GM18520 (cell line): ENCODE results near the gene ANGPTL2.
A peak's percentile ranks its signal among the peaks of the same experiment; 100 is the strongest.

Experiments
- ATAC-seq: cut with Tn5 transposase; IDR thresholded peaks from one replicate; pipeline ENCODE4 v1.9.1; 2021; ENCODE audit not compliant: unreplicated experiment

Gene ANGPTL2

DNA sequence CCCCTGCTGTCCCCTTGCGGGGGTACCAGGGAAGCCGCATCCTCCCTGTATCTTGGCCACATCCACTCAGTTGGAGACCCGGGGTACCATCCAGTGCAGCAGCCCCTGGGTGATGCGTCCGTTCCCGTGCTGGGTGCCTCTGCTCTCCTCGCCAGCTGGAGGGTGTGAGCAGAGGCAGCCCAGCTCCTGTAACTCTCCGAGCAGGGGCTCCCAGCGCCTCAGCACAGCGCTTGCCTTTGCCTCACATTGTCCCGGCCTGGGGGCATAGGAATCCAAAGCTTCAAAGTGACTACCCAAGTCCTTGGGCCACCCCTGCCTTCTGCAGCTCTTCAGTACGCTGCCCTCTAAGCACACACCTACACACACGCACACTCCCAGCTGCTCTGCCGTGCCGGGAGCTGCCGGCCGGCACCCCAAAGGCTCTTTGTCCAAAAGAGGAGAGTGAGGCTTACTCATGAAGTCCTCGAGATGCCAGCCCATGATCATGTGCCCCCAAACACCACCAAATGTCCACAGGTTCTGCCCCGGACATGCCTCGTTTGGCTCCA is 733 bp downstream of the ANGPTL2 start:
- no peak for ATAC-seq

DNA sequence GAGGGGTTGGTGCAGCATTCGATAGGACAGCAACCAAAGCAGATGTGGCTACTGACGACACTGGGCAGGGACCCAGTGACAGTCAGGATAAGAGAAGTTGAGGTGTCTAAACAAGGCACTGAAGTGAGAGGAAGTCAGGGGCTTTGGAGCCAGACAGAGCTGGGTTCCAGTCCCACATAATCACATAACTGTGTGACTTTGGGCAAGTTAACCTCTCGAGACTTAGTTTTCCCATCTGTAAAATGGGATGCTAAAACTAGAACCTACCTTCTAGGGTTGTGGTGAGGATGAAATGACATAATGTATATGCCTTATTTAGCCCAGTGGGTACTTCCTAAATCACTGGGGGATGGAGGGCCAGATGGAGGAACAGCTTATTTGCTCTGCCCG is 3.1 kb downstream of the ANGPTL2 start:
- no peak for ATAC-seq

DNA sequence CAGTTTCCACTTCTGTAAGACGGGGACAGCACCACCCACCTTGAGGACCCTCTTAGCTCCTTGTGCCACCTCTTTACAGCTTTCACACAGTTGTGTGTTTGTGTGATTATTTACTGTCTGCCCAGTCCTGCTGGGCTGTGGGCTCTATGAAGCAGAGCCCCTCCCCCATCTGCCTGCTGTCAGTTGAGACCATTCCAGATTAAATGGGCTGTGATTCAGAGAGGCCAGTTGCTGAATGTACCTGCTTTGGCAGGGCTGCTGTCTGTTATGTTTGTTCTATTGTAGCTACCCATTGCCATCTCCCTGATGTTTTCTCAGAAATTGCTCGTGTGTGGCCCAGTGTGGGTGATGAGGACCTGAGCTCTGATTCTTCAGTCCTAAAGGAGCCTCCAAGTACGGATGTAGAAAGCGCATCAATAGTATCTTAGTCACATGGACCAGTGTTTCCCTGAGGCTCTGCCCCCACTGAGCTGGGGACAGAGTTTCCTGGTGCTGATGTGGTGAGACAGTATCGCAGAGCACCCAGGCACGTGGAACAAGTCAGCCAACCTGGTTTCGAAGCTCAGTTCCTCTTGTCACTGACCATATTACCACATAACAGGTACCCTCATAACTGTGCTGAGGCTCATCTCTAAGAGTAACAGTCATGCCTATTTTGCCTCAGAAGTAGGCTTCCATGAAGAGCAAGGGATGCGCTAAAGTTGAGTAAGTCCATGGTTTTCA is 3.7 kb downstream of the ANGPTL2 start:
- peak; percentile 46 for ATAC-seq

DNA sequence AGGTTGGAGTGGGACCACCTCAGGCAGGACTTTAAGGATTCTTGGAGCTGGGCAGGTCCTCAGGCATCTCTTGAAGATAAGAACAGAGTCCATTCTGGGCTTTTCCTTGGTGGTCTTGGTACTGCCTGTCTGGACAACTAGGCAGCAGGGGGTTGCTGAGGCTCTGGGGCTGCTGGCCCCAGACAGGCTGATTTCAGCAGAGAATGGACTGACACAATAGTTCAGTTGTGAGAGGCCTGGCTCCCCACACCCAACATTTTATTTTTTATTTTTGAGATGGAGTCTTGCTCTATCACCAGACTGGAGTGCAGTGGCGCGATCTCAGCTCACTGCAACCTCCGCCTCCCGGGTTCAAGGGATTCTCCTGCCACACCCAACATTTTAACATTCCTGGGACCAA is 4.6 kb downstream of the ANGPTL2 start:
- ATAC-seq: no peak

DNA sequence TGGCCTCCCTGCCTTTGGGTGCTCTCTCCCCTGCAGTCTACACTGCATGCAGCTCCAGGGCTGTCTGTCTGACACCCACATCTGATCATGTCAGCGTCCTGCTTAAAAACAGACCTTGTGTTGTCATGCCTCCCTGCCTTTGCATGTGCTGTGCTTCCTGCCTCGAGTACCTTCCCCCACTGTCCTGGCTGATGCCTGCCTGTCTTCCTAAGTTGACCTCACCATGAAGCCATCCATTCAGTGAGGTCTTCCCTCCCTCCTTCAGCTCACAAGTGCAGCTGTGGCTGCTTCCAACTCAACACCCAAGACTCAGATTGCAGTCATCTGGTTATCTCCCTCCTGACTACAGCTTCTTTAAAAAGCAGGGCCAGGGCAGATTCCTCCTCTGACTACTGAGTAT is 5.5 kb downstream of the ANGPTL2 start:
- ATAC-seq: no peak

DNA sequence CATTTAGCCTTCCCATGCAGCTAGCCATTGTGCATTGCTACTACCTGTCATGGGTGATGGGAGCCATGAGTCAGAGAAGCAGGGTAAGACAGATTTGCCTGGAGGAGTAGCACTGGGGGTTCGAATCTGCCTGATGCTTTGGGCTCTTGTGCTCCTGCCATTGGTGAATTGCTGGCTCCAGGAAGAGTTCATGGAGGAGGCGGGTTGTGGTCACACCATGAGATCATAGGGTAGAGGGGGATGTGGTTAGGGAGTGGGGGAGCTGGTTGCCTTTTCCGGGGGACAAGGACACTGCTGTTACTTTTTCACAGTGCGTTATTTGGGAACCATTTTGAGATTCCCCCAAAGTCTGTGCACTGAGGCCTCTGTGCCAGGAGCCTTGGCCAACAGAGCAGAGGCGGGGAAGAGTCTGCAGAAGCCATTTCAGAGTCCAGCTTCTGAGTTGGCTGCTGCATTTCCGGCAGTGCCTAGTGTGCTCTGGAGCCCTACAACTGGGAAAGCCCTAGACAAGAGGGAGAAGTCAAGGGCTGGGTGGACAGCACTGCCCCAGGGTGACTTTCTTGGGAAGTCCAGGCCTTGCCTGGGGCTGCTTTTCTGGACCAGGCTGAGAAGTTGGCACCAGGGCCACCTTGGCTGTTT is 6.2 kb downstream of the ANGPTL2 start:
- ATAC-seq: no peak

DNA sequence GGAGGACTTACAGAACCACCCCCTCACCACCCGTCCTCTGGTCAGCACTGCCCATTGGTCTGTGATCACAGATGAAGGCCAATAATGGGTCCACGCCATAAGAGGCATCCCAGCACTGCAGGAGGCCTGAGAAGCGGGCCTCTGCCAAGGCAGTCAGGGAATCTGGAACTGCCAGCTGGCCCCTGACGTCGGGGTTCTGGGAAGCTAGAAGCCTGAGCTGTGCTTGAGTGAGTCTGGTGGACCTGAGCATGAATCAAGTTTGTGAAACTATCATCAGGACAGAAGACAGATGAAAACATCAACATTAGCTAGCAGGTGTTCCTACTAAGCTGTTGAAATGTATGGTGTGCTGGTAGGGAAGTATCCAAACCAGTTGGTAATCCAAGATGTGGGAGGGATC is 7.8 kb downstream of the ANGPTL2 start:
- no peak for ATAC-seq

DNA sequence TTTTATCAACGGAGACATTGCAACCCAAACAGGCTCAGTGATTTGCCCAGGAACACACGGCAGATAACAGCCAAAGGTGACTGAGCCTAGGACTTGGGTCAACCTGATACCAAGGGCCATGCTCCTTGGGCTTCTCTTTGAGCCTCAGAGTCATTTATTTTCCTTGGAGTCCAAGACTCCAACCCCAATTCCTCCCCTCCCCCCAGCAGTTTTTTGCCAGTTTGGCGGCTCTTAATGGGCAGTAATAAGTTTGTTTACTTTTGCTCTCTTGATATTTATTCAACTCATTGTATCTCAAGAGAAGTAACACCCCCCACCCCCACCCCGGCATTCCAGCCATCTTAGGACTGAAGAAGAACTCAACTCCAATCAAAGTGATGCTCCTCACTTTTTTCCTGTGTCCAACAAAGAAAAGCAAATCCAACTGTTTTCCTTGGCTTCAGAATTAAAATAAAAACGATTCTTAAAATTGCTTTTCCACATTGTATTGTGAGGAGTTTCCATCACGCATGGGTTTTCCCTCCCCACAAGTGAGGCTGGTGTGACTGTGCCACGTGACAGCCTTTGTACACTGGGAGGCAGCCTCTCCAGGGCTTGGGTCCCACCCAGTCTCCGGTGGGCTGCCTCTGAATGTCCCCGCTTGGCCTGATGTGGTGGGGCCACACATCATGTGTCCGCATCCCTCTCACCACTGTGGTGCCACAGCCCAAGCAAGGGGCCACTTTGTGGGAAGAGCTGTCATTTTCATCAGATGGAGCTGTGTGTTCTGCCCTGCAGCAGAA is 9.1 kb downstream of the ANGPTL2 start:
- no peak for ATAC-seq

DNA sequence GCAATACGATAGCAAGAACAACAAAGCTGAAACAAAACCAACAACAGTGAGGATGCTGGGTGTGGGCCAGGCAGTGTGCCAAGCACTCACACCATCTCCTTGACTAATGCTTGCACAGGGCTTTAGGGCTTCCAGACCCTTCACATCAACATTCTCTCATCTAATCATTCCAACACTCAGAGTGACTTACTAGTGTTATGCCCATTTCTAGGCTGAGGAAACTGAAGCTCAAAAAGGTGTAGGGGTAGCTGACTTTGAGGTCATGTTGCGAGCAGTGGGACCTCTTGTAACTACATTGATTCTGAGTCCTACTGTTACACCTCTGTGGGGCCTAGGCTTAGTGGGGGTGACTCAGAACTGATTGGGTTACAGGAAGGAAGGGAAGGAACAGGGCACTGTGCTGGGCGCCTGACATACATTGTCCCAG is 9.7 kb downstream of the ANGPTL2 start:
- no peak for ATAC-seq

DNA sequence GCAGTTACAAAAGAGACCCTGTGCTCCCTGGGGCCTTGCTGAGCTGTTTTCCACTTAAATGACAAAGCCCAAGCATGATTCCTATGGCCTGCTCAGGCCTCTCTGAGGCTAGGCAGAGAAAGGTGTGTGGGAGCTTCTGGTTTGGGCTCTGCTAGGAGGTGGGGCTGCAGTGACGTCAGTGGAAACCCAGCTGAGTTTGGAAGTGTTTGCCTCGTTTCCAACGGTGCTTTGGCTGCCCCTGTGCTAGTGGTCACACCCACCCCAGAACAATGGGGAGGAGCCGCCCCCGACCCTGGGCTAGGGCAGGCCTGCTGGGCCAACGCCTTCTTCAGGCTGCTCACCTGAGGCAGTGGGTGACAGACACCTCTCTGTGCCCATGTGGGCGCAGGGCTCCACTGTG is 10.4 kb downstream of the ANGPTL2 start:
- ATAC-seq: no peak

DNA sequence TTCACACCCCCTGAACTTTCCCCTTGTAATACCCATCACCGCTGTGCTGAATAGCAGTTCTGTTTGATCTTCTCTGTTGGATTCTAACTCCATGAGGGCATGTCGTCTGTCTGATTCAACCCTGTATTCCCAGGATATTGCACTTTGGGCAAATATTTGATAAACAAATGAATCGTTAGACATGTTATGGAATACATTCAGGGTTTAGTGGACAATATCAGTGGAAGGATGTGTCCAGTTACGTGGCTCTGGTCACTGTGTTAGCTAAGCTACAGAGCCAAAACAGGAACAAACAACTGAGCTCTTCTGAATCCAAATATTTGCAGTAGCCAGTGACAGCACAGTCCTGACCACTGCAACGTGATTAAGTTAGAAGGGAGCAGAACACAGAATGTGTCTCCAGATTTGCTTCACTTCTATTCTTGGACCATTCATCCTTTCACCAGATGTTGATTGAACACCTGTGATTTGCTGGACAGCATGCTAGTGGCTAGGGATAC is 13.2 kb downstream of the ANGPTL2 start:
- no peak for ATAC-seq

DNA sequence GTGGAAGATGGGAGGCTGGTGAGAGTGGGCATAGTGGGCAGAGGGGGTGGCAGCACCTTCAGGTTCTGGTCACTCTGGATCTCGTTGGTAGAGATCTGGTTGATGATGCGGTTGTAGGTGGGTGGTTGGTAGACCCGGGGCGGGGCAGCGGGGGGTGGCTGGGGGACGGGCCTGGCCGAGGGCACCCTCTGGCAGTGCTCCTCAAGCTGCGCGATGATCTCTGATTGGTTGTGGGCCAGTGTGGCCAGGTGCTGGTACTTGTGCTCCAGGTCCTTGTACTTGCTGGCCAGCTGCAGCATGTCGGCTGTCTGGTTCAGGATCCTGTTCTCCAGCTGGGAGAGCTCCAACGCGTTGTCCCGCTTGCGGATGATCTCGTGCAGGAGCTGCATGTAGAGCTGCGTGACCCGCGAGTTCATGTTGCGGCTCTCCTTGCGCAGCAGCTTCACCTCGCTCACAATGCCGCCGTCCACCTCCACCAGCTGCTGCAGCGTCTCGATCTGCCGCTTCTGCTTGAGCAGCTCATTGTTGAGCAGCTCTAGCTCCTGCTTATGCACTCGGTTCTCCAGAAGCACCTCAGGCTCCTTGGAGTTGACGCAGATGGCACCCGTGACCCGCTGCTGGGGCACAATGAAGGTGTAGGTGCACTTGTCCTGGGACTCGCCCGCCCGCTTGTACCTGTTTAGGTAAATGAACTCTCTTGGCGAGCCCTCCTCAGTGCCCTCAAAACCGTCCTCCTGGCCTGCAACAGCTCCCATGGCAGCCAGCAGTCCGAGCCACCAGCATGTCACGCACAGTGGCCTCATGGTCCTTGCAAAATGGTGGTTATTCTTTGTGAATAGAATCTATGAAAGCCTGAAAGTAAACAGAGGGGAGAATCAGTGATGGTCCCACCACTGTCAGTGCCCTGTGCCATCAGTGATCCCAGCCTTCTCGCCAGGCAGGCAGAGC is 14.2 kb downstream of the ANGPTL2 start:
- no peak for ATAC-seq

DNA sequence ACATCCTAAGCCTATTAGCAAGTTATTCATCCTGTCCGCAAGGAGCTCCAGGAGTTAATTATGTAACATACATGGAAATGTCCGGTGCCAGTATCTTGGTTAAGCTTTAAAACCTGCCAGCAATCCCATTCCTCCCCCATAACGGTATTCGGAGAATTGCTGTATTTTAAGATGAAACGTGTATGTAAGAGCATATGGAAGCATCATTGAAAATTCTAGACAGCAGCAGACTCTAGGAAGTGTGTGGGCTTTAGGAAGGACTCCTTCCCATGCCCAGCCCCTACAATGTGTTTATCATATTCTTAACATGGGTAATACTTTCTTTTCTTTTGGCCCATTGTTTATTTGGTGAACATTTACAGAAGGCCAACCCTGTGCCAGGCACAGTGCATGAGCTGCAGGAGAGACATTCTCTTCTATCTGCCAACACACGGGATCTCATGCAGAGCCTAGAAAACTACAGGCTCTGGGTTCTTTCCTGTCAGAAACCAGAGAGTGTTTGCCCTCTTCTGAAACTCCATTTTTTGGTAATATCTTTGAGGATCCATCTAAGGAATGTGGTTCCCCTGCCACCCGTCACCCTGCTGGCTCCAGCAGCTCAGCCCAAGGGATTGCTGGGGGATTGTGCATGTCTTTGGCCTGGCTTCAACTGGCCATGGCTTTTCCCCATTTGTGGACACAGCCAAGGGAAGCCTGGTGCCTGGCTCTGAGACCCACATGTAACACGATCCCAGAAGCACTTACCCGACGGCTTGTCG is 15.1 kb downstream of the ANGPTL2 start:
- ATAC-seq: no peak

DNA sequence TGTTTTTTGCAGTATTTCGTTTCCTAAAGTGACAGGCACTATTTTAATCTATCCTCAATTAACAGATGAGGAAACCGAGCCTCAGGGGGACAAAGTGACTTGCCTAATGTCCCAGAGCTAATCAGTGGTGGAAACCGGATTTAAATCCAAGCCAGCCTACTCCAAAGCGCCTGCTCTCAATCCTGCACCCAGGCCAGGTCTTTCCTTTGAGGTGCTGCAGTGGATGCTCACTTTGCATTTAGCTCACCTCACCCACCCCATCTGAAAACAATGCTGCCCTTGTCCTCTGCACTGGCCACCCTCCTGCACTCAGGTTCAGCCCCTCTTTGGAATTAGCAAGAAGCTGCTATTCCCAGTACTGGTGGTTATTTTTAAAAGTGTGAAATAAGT is 16.0 kb downstream of the ANGPTL2 start:
- ATAC-seq: no peak

DNA sequence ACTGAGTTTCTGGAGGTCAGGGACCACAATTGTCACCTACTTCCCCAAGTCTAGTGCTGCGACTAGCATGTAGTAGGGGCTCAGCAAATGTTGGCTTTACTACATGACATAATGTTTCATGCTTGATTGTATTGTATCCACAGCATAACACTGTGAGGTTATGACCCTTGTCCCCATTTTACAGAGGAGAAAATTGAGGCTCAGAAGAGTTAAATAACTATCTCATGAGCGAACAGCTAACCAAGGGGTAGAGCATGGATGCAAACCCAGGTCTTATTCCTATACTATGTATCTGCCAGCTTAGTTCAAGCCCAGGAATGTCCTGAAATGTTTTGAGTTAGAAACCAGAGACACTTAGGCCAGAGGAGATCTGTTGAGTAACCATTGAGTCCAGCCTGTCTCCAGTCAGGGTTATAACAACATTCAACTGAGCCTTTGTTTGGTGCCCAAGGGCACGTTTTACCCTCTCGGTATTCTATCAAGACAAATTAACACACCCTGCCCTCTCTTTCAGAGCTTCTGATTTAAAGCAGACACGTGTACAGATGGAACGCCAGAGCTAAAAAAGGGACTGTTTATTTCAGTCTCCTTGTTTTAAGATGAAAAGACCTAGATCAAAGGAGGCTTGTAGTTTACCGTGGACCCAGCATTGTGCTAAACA is 16.5 kb downstream of the ANGPTL2 start:
- no peak for ATAC-seq

DNA sequence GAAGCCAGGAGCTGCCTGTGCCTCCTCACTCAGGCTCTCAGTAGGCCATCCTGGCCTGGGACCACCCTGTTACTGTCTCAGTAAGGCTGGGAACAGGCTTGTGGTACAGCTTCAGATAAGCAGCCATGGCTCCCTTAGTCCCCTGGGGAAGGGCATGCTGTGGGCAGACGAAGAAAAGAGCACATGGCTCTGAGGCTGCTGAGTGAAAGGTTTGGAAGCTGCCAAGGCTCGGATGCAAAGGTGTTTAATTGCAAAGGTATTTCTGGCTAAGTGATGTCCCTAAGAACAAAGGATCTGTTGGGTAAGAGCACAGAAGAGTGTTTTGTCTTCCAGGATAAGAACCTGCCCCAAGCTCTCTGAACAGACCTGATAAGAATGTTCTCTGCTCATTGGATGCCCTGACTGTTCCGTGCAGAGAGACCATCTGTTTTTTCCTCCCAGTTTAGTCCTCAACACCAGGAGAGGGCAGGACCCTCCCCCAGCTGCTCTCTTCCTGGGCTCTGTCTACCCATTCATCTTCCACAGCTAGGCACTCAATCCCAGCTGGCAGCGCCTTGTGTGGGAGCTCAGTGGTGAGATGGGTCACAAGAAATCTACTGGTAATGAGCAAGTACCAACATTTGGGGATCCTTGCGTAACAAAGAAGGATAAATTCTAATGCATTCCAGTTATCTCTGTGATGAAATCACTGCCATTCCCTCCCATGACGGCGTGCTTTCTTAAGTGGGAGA is 17.7 kb downstream of the ANGPTL2 start:
- ATAC-seq: no peak

DNA sequence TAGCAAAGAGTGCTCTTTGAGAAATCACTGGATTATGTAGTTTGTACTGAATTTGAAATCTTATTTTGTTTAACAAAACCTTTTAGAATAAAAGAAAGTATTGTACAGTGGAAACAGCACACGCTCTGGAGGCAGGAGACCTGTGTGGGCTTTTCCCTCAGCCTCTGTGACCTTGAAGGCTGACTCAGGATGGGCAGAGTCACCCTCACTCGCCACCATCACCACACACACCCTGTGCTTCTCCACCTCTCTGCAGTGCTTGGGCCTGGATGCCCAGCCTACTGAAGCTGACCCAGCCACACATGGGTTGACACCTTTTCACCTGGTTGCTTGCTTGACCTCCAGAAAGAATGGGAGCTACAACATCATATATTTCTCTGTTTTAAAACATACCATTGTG is 19.6 kb downstream of the ANGPTL2 start:
- no peak for ATAC-seq

DNA sequence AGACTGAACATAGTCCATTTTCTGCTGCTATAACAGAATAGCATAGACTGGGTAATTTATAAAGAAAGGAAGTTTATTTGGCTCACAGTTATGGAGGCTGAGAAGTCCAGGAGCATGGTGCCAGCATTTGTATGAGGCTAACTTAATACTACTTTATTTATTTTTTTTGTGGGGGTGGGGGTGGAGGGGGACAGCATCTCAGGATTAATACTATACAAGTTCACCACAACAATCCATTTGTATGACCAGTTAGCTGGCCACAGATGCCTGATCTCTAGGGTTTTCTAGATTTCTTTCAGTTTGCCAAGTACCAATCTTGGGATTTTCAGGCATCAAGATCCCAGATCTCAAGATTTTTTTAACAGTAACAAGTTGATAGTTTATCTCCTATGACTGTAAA is 20.3 kb downstream of the ANGPTL2 start:
- no peak for ATAC-seq

DNA sequence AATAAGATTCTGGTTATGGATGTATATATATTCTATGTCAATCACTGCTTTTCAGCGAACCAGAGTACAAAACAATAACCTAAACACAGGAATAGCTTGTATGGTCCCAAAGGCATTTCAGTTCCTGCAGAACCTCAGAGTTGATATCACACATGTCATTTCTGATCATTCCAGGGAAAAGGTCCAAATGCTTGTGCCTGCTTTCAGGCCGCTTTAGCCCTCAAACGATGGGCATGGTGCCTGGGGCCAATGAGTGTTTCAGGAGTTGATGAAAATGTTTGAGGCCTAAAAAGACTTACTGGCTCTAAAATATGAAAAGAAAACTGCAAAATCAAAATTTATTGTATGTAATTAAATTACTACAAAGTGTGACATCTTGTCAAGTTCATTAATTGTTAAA is 22.8 kb downstream of the ANGPTL2 start:
- ATAC-seq: no peak
